Renal cortex interstitium (tissue), 15 donors: ENCODE measurements around the gene NIP7. TPM values are rescaled to one million over a fixed set of nuclear protein-coding genes. Genes with fewer than 3 reads are reported as not detected.
"Not testable (repeated sequence)": the region's sequence is repeated elsewhere in the genome, so short reads cannot be mapped to it uniquely, and the experiment has no call there.

Experiments used
- DNase-seq, 11 donors: peaks; one replicate each; pipeline ENCODE4 v3.0.0-alpha.2; 2013; ENCODE audit warnings: low read depth in 9 of 11, low spot score in 4 of 11; ENCODE audit errors: extremely low read depth in 1 of 11
- long read RNA-seq, 16 experiments: transcript quantifications; one replicate each; lab custom pipeline, GENCODE V29; 2026
- polyA plus RNA-seq, 3 donors: library from polyadenylated mRNA; unstranded; fragments of 120-200 nt; gene quantifications; one replicate each; pipeline ENCODE4 v1.2.1, GENCODE V29; 2013; ENCODE audit not compliant: insufficient read length in 3 of 3

NIP7 gene
- 10 to 100 TPM; 29.5 to 39.7 (median 33.1) TPM for polyA plus RNA-seq
- long read RNA-seq, donor 1, transcript NIP7-201 (5 exons, 2,402 nt), result major isoform, 6 of 13 reads
- long read RNA-seq, donor 1, partial matches to known transcripts, result 7 of 13 reads
- long read RNA-seq, donor 1, other reads (novel, unspliced or antisense), result 0 of 13 reads
- long read RNA-seq, donor 2, partial matches to known transcripts, result 0 of 6 reads
- long read RNA-seq, donor 2, other reads (novel, unspliced or antisense), result 0 of 6 reads
- long read RNA-seq, donor 3, transcript NIP7-201 (5 exons, 2,402 nt), result major isoform, 20 of 29 reads
- long read RNA-seq, donor 3, partial matches to known transcripts, result 8 of 29 reads
- long read RNA-seq, donor 3, other reads (novel, unspliced or antisense), result 0 of 29 reads
- long read RNA-seq, donor 4, transcript NIP7-201 (5 exons, 2,402 nt), result major isoform, 9 of 18 reads
- long read RNA-seq, donor 4, partial matches to known transcripts, result 9 of 18 reads
- long read RNA-seq, donor 4, other reads (novel, unspliced or antisense), result 0 of 18 reads
- long read RNA-seq, donor 5, result 0 reads
- long read RNA-seq, donor 6, transcript NIP7-201 (5 exons, 2,402 nt), result major isoform, 5 of 11 reads
- long read RNA-seq, donor 6, partial matches to known transcripts, result 5 of 11 reads
- long read RNA-seq, donor 6, other reads (novel, unspliced or antisense), result 0 of 11 reads
- long read RNA-seq, donor 7, transcript NIP7-201 (5 exons, 2,402 nt), result major isoform, 9 of 10 reads
- long read RNA-seq, donor 7, partial matches to known transcripts, result 0 of 10 reads
- long read RNA-seq, donor 7, other reads (novel, unspliced or antisense), result 0 of 10 reads
- long read RNA-seq, donor 8, result 0 reads
- long read RNA-seq, donor 9, transcript NIP7-201 (5 exons, 2,402 nt), result major isoform, 7 of 15 reads
- long read RNA-seq, donor 9, partial matches to known transcripts, result 7 of 15 reads
- long read RNA-seq, donor 9, other reads (novel, unspliced or antisense), result 0 of 15 reads
- long read RNA-seq, donor 10, transcript NIP7-201 (5 exons, 2,402 nt), result major isoform, 12 of 15 reads
- long read RNA-seq, donor 10, partial matches to known transcripts, result 0 of 15 reads
- long read RNA-seq, donor 10, other reads (novel, unspliced or antisense), result 0 of 15 reads
- long read RNA-seq, donor 11, transcript NIP7-201 (5 exons, 2,402 nt), result major isoform, 9 of 10 reads
- long read RNA-seq, donor 11, partial matches to known transcripts, result 0 of 10 reads
- long read RNA-seq, donor 11, other reads (novel, unspliced or antisense), result 0 of 10 reads
- long read RNA-seq, donor 12, partial matches to known transcripts, result 0 of 2 reads
- long read RNA-seq, donor 12, other reads (novel, unspliced or antisense), result 0 of 2 reads
- long read RNA-seq, donor 13, result 0 reads
- long read RNA-seq, donor 14, transcript NIP7-201 (5 exons, 2,402 nt), result major isoform, 9 of 9 reads
- long read RNA-seq, donor 14, partial matches to known transcripts, result 0 of 9 reads
- long read RNA-seq, donor 14, other reads (novel, unspliced or antisense), result 0 of 9 reads
- long read RNA-seq, donor 15, transcript NIP7-201 (5 exons, 2,402 nt), result major isoform, 7 of 7 reads
- long read RNA-seq, donor 15, partial matches to known transcripts, result 0 of 7 reads
- long read RNA-seq, donor 15, other reads (novel, unspliced or antisense), result 0 of 7 reads
- long read RNA-seq, donor 16, transcript NIP7-201 (5 exons, 2,402 nt), result major isoform, 27 of 47 reads
- long read RNA-seq, donor 16, partial matches to known transcripts, result 16 of 47 reads
- long read RNA-seq, donor 16, other reads (novel, unspliced or antisense), result 0 of 47 reads

DNA sequence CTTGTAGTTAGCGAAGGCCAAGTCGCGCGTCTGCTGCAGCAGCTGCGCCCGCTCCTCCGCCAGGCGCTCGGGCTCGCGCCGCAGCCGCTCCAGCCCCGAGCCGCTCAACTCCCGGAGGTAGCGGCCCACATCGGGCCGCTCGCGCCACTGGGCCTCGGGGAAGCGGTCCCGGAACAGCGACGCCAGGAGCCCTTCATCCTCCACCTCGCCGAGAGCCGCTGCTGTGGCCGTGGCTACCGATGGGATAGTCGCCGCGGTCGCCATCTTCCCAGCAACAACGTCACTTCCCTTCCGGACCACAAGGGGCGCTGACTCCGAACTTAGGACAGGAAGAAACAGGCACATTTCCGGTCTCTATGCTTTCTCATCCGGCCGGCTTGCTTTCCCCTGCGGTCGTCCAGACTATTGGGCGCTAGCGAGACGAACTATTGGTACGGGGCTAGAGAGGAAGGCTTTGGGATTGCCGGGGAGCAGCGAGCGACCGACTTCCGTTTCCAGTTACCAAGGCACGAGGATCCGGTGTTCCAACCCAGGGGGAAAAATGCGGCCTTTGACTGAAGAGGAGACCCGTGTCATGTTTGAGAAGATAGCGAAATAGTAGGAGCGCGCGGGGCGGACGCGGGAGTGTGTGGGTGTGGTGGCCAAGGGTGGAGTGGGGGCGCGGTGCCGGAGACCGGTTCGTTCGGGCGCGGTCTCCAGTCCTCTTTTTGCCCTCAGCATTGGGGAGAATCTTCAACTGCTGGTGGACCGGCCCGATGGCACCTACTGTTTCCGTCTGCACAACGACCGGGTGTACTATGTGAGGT, at the start of gene NIP7, which contains the start of gene COG8:
Gene NIP7 (plus strand): TSS at position 484 of the 806 bp plus-strand sequence. CDS start 58 bp downstream, at position 542.
Gene COG8 (minus strand): TSS at position 276 of the 806 bp plus-strand sequence. CDS start 12 bp downstream, at position 264.
- DNase-seq, result peak; percentile 95 to 99 (median 97)

DNA sequence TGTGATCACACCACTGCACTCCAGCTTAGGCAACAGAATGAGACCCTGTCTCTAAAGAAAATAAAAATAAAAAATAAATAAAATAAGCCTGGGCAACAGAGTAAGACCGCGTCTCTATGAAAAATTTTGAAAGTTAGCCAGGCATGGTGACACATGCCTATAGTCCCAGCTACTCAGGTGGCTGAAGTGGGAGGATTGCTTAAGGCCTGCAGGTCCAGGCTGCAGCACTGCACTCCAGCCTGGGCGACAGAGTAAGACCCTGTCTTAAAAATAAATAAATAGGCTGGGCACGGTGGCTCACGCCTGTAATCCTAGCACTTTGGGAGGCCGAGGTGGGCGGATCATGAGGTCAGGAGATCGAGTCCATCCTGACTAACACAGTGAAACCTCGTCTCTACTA, 47.9 kb upstream of the NIP7 start:
- not testable (repeated sequence) for DNase-seq

DNA sequence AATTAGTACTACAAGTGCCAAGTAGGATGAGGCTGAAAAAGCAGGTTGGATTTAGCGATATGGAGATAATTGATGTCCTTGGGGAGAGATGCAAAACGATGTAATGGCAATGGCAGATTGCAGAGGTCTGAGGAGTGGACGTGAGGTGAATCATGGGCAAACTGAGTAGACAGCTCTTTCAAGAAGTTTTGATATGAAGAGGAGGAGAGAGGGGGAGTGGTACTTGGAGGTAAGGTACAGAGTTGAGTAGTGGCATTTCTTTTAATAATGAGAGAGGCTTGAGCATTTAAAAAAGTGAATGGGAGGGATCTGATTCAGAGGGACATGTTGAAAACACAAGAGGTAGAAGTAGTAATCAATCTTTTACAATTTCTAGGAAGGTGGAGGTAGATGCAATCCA, 46.2 kb upstream of the NIP7 start:
- DNase-seq, result no peak

DNA sequence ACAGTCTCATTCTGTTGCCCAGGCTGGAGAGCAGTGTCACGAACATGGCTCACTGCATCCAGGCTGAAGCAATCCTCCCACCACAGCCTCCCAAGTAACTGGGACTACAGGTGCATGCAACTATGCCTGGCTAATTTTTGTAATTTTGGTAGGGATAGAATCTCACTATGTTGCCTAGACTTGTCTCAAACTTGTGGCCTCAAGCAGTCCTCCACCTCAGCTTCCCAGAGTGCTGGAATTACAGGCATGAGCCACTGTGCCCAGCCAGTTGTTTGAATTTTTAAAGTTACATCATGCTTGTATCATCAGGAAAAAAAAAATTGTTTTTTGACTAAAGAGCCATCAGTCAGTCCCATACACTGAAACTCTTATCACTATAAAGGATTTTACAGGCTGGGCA, 45.5 kb upstream of the NIP7 start:
- no peak for DNase-seq

DNA sequence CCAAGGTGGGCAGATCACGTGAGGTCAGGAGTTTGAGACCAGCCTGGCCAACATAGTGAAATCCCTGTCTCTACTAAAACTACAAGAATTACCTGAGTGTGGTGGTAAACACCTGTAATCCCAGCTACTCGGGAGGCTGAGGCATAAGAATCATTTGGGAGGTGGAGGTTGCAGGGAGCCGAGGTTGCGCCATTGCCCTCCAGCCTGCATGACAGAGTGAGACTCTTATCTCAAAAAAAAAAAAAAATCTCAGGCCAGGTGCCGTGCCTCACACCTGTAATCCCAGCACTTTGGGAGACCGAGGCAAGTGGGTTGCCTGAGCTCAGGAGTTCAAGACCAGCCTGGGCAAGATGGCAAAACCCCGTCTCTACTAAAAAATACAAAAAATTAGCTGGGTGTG, 42.8 kb upstream of the NIP7 start:
- DNase-seq, result not testable (repeated sequence)

DNA sequence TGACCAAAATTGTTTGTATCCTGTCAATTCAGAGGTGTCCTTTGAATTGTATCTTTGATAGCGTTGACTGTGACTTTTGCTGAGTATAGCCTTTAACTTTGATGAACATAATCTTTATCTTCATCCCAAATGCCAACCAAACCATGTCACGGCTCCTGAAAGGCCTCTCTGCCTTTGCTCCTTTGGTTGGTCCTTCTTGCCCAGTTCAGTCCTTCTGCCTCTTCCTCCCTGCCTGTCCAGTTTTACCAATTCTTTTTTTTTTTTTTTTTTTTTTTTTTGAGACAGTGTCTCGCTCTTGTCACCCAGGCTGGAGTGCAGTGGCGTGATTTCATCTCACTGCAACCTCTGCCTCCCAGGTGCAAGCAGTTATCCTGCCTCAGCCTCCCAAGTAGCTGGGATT, 41.3 kb upstream of the NIP7 start:
- no peak for DNase-seq

DNA sequence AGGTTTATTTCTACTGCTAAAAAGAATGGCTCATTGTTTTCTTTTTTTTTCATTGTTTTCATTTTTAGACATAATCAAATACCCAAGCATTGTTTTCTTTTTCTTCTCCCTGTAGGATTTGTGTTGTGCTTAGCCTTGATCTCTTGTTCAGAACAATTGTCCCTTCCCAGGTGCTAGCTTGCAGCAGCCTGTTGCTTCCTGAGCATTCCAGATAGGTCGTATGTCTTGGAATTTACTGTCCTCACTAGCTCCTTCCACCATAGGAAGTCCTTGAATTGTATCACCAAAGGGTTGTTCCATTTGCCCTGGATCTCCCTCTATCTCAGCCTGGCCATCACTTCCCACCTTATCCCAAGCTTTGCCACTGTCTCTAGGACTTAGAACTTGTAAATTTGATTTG, 38.4 kb upstream of the NIP7 start:
- DNase-seq, result no peak

DNA sequence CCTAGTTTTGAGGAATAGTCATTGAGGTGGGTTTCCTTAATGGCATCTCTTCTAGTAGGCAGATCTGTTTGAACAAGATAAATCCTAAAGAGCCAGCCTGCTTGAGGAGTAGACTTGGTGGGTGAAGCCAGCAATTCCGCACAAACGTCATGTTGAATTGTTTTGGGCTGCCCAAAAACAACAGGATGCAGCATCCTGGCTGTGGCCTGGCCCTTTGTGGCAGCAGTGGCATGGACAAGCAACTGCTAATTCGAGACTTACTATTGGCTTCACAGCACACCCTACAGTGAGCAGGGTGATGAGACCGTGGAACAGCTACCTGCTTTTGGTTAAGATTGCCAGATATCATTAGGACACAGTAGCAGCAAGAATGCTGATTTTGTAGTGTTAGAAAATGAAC, 37.7 kb upstream of the NIP7 start:
- DNase-seq, result no peak

DNA sequence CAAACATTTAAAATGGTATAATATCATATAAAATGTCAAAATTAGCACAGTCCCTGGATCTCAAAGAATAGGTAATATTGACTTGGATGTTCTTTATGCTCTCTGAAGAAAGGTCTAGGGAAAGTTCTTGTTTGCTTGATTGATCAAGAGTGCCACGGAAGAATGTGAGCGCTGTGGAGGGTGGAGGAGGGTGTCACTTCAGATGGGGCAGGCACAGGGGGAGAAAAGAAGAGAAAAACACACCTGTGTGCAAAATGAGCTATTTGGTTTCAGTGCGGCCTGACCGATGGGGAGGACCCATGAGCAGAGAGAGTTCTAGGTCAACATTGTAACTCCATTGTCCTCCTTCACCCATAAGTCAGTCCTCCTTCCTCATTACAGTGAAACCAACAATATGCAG, 37.3 kb upstream of the NIP7 start:
- no peak for DNase-seq

DNA sequence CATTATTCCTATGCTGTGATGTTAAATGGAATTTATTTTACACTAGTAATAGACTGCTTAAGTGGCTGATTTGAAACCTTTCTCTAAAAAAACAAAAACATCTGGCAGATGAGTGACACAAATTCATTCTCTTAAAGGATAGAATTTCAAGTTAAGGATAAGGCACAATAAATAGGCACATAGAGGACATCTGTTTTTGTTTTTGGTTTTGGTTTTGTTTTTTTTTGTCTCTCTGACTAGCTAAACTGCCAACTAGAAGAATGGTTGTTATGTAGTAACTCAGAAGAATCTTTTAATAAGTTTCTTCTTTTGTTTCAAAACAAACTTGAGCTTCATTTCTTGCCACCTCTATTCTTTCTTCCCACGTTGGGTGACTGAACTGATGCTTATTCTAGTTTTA, 33.5 kb upstream of the NIP7 start:
- no peak for DNase-seq

DNA sequence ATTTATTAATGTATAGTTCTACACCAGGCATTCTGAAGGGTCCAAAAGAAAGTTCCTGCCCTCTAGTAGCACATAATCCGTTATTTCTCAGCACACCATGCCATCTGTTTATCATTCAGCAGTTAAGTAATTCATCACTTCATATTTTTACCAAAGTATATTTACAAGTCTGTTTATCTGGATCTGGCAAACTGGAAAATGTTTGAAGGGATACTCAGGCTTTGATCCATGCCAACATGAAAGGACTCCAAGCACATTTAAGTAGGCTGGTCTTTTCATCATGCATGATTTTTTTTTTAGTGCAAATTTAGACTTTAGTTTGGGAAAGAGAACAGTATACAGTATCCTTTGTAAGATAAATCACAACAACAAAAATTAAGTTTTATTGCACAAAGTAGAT, 32.5 kb upstream of the NIP7 start:
- no peak for DNase-seq

DNA sequence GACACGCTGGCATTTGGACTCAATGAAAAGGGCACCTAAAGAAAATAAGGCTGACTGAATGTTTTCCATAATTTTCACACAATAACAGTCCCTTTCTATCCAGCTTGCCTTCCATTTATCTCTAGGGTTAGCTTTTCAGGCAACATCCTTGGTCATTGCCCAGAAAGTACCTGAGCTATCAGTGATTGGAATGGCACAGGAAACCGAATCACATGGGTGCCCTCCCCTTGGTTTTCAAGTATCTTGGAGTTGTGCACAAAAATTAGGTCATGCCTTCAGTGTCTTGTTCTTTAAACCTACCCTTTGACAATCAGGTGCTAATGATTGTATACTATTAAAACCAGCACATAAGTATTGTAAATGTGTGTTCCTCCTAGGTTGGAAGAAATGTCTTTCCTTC, 31.7 kb upstream of the NIP7 start:
- DNase-seq, result no peak

DNA sequence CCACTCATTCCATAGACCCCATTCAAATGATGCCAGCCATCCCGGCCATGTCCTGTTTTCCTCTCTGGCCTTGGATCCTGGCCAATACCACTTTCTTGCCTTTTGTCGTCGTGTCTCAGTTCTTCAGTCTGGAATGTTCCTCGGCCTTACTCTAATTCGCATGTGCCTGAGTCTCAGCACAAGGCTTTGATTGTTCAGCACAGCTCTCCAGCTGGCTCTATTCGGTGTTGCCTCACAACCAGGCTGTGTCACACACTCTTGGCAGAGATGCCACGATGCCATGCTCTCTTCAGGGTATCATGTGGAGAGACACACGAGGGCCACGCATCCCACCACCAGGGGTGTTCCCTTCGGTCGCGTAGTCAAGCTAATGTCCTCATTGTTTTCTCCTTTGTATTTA, 30.3 kb upstream of the NIP7 start:
- no peak for DNase-seq

DNA sequence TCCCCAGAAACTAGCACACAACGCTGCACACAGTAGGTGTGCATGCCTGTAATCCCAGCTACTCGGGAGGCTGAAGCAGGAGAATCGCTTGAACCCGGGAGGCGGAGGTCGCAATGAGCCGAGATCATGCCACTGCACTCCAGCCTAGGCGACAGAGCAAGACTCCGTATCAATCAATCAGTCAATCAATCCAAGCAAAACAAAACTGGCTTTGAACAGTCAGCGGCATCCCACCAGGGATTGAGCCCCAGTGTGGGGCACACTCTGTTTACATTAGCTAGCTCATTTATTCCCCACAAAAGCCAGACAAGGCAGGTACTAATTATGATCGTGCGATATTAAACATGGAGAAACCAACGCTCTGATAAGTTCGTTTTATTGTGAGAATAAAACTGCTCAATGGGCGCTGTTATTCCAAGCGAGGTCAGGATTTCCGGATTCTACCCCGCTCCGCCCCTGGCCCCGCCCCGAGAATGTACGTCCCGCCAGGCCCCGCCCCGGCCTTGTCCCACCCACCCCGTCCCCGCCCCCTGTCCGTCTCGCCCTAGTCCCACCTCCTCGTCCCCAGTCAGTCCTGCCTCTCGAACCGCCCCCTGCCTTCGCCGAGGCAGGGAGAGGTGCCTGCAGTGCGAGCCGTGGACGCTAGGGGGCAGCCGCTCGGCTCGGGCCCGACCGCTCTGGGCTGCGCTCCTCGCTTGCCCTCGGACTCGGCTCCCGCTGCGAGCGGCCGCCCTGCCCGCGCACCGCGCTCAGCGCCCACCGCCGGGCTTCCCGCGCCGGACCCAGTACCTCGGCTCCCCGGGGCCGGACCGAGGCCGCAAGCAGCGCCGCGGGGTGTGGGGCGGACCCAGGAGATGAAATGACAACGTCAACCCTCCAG, 28.7 kb upstream of the NIP7 start, which contains the start of gene VPS4A:
Gene VPS4A (plus strand): TSS at position 698 of the 880 bp plus-strand sequence. CDS start 162 bp downstream, at position 860.
- DNase-seq, result peak; percentile 89 to 97 (median 92)

DNA sequence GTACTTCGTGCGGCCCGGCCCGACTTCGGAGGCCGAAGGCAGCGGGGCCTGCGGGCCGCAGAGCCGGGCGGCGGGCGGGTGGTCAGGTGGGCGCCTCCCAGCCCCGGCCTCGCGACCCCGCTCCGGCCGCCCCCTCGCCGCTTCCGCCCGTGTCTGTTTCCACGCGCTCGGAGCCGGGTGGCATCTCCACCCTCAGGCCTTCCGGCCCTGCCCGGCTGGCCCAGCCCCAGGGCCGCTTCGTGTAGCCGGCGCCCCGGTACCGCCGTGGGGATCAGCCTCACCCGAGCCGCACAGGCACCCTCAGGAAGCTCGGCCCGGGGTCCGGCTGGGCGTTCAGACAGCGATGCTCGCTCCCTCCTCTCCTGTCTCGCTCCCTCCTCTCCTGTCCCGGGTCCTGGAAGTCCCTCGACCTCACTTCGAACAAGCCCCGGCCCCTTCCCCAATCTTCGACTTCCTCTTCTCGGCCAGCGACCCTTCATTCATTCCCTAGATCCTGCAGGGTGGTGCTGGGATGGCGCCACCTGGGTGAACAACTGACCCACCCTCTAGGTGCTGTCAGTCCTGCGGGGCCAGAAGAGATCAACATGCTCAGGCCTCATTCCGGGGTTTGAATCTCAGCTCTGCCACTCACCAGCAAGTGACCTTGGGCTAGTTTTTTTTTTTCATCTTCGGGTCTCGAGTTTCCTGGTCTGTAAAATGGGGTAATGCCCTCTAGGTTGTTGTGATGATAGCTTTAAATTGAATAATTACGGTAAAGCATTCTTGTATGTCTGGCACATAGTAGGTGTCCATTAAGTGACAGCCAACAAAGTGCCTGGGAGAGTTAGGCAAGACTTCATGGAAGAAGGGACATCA, 27.8 kb upstream of the NIP7 start:
- DNase-seq, result peak in 2 of 11 donors; percentile 10 to 22
